Fibroblast of lung (primary cell): ENCODE measurements around the gene PHB1.

Experiments used
- EZH2 ChIP-seq: IDR thresholded peaks from 2 replicates; pipeline ENCODE4 v1.5.1; 2012; ENCODE audit warnings: low read length, control low read depth, mild to moderate bottlenecking; ENCODE audit errors: missing control alignments
- TF ChIP-seq, protein P1 (sequence below), 2 donors: IDR thresholded peaks in 1 of 2; conservative IDR thresholded peaks in 1 of 2; 1 replicate in 1 of 2; 2 replicates in 1 of 2; pipeline ENCODE4 v1.5.1; 2011 to 2012; ENCODE audit warnings: low read length in 2 of 2, control low read depth in 1 of 2, inconsistent platforms in 1 of 2, low read depth in 1 of 2, mild to moderate bottlenecking in 1 of 2

DNA sequence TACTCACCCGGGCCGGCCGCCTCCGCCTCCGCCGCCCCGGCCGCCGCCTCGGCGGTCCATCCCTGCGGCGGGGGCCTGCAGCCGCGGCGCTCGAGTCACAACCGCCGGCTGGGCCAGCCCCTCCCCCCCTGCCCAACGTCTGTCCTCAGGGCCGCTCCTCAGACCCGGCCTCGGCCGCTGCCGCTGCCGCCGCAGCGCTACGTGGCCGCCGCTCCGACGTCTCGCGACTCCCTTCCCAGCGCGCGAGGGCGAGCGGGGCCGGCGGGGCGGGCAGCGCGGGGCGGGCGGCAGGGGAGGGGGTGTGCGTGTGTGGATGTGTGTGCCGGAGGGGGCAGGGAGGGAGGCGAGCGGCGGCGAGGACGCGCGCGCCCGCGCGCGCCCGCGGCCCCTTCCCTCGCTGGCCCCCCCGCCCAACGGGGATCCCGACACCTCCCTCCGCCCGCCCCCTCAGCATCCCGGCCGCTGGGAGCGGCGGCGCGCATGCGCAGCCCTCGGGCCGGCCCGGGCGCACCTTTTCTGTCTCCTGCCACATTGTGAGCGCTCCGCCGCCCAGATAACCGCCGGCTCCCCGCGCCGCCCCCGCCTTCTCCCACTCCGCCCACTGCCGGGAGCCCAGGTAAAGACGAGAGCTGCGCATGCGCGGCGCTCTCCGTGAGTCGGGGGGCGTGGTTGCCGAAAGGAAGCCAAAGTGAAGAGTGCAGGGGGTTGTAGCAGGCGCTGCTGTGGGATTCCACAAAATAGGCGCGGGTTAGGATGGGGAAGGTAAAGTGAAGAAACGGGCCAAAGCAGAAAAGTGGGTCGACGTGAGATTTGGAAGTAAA, 52.6 kb downstream of the PHB1 start, which contains the start of gene ZNF652:
- TF ChIP-seq, protein P1, sequence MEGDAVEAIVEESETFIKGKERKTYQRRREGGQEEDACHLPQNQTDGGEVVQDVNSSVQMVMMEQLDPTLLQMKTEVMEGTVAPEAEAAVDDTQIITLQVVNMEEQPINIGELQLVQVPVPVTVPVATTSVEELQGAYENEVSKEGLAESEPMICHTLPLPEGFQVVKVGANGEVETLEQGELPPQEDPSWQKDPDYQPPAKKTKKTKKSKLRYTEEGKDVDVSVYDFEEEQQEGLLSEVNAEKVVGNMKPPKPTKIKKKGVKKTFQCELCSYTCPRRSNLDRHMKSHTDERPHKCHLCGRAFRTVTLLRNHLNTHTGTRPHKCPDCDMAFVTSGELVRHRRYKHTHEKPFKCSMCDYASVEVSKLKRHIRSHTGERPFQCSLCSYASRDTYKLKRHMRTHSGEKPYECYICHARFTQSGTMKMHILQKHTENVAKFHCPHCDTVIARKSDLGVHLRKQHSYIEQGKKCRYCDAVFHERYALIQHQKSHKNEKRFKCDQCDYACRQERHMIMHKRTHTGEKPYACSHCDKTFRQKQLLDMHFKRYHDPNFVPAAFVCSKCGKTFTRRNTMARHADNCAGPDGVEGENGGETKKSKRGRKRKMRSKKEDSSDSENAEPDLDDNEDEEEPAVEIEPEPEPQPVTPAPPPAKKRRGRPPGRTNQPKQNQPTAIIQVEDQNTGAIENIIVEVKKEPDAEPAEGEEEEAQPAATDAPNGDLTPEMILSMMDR (conservative IDR thresholded peaks at IDR 0.05 in 1 of 2, IDR thresholded peaks at IDR 0.05 in 1 of 2; ENCODE audit: low read depth in 1 of 2, low read length in 2 of 2), result no peak
- TF ChIP-seq EZH2, result no peak
